ENCODE measurements around the gene OSBP2. TPM values are rescaled to one million over a fixed set of nuclear protein-coding genes. Genes with fewer than 3 reads are reported as not detected.

The OSBP2 gene
- polyA plus RNA-seq, 2 of the 4 experiments (the other 2 are of a cell fraction), result 2.7 to 6.0 TPM

DNA sequence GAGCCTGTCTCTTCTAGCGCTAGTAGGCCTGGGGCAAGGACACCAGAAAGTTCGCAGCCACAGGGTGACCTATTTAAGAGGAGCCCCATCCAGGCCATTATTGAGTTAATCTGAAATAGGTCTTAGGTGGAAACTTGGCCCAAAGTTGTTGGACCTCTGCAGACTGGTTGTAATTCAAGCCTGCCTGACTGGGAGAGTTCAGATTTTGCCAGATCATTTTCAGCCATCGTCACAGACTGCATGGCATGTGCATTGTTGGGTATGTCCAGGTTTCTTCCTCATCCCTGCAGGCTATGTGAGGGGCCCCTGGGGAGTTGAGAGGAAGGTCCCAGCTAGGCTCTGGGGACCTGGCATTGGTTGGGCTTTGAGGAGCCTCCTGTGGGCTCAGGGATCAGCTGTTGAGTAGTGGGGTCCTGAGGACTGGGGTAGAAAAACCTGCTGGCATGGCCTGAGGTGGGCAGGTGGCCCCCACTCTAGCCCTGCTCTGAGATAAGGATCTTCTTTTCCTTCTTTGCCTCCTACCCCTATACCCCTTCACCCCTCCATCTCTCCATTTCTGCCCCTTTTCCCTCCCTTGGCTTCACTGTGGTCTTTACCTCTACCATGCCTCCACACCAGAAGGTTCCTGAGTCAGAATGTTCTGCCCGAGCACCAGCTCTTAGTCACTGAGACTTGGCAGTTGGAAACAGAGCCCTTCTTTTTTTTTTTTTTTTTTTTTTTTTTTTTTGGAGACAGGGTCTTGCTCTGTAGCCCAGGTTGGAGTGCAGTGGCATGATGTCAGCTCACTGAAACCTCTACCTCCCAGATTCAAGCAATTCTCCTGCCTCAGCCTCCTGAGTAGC, 161.2 kb downstream of the OSBP2 start:
- TF ChIP-seq EP300 (IDR thresholded peaks at IDR 0.05) (no peak), HOXB13 (CRISPR knock-in tag; IDR thresholded peaks at IDR 0.05; ENCODE audit: low read depth) (no peak), SMC3 (IDR thresholded peaks at IDR 0.05) (no peak)
- POLR2A ChIA-PET, result interaction anchor here (0.7 kb wide), 1 partner anchor 23 kb away, joined by 3 read pairs; no protein-coding TSS in a partner anchor
- WGBS (ENCODE audit: missing lambda C conversion rate), result 88% methylated on average over 3 of the region's 4 CpGs
- no peaks in the 10 kb centered on the region for H3K4me1 ChIP-seq
- no peak overlapping the region for H3K27ac ChIP-seq
- no peak for DNase-seq (ENCODE audit: low read depth in 1 of 2, low spot score in 1 of 2)
- no peak for ATAC-seq
- H3K4me3 ChIP-seq, result no peak overlapping the region
- peaks cover 3% of the 10 kb centered on the region; the same call in 1 of the 3 replicates for H3K9me3 ChIP-seq
- H3K4me2 ChIP-seq, result no peak overlapping the region
- no peak for FAIRE-seq
- CTCF ChIA-PET, result interaction anchor here (1.0 kb wide), 1 partner anchor 47 kb away, joined by 3 read pairs; no protein-coding TSS in a partner anchor

DNA sequence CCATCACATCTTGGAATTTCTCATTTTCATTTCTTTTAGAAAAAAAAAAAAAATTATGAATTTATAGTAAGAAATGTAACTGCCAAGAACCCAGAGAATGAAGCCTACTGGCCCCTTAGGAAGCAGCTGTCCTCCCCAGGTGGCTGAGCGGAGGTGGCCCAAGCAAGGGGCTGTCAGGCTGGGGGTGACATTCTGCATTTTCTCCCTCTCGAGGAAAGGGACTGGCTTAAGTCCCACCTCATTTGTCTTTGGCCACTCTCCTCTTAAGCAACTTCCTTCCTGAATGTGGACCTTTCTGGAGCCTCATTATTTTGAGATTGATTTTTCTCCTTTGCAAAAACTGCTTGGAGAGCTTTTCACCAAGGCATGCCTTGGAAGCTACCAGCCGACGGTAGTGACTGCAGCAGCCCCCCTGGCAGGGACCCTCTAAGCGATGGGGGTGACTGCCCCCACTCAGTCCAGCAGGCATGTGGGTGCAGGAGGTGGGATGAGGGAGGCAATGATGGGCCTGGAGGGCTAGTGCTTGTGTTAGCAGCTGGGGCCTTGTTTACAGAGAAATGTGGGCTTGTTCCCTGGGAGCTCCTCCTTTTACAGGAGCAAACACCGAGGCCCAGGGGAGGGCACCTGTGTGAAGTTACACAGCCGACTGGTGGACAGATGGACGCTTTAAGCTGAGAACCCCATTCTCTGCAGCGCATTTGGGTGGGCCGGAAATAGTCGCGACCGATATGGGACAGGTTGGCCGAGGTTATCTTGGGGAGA, 162.2 kb downstream of the OSBP2 start:
- ChIA-PET POLR2A (no interaction called here), CTCF (interaction anchor here (1.0 kb wide), 1 partner anchor 46 kb away, joined by 3 read pairs; no protein-coding TSS in a partner anchor)
- H3K4me2 ChIP-seq, result no peak overlapping the region
- DNase-seq (ENCODE audit: low read depth in 1 of 2, low spot score in 1 of 2), result no peak
- ATAC-seq, result no peak
- 86% methylated on average over 14 of the region's 14 CpGs for WGBS (ENCODE audit: missing lambda C conversion rate)
- H3K4me3 ChIP-seq, result no peak overlapping the region
- H3K9me3 ChIP-seq, result peaks cover 3% of the 10 kb centered on the region; the same call in 1 of the 3 replicates
- H3K4me1 ChIP-seq, result no peaks in the 10 kb centered on the region
- no peak overlapping the region for H3K27ac ChIP-seq
- TF ChIP-seq HOXB13 (CRISPR knock-in tag; IDR thresholded peaks at IDR 0.05; ENCODE audit: low read depth) (no peak), SMC3 (IDR thresholded peaks at IDR 0.05) (no peak), NPAS2 (CRISPR knock-in tag; IDR thresholded peaks at IDR 0.05; ENCODE audit: borderline replicate concordance) (no peak), ZFP36 (IDR thresholded peaks at IDR 0.05; ENCODE audit: borderline replicate concordance, partially characterized antibody) (no peak), CEBPB (IDR thresholded peaks at IDR 0.05) (no peak), RARB (CRISPR knock-in tag; IDR thresholded peaks at IDR 0.05) (no peak), HEYL (CRISPR knock-in tag; IDR thresholded peaks at IDR 0.05) (no peak)
- TF ChIP-seq, protein P1, sequence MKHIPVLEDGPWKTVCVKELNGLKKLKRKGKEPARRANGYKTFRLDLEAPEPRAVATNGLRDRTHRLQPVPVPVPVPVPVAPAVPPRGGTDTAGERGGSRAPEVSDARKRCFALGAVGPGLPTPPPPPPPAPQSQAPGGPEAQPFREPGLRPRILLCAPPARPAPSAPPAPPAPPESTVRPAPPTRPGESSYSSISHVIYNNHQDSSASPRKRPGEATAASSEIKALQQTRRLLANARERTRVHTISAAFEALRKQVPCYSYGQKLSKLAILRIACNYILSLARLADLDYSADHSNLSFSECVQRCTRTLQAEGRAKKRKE (CRISPR knock-in tag; IDR thresholded peaks at IDR 0.05; ENCODE audit: low read depth), result no peak
- TF ChIP-seq, protein P2, sequence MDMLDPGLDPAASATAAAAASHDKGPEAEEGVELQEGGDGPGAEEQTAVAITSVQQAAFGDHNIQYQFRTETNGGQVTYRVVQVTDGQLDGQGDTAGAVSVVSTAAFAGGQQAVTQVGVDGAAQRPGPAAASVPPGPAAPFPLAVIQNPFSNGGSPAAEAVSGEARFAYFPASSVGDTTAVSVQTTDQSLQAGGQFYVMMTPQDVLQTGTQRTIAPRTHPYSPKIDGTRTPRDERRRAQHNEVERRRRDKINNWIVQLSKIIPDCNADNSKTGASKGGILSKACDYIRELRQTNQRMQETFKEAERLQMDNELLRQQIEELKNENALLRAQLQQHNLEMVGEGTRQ (IDR thresholded peaks at IDR 0.05), result no peak
- TF ChIP-seq, protein P3, sequence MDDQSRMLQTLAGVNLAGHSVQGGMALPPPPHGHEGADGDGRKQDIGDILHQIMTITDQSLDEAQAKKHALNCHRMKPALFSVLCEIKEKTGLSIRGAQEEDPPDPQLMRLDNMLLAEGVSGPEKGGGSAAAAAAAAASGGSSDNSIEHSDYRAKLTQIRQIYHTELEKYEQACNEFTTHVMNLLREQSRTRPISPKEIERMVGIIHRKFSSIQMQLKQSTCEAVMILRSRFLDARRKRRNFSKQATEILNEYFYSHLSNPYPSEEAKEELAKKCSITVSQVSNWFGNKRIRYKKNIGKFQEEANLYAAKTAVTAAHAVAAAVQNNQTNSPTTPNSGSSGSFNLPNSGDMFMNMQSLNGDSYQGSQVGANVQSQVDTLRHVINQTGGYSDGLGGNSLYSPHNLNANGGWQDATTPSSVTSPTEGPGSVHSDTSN (IDR thresholded peaks at IDR 0.05), result no peak
- TF ChIP-seq, protein P4, sequence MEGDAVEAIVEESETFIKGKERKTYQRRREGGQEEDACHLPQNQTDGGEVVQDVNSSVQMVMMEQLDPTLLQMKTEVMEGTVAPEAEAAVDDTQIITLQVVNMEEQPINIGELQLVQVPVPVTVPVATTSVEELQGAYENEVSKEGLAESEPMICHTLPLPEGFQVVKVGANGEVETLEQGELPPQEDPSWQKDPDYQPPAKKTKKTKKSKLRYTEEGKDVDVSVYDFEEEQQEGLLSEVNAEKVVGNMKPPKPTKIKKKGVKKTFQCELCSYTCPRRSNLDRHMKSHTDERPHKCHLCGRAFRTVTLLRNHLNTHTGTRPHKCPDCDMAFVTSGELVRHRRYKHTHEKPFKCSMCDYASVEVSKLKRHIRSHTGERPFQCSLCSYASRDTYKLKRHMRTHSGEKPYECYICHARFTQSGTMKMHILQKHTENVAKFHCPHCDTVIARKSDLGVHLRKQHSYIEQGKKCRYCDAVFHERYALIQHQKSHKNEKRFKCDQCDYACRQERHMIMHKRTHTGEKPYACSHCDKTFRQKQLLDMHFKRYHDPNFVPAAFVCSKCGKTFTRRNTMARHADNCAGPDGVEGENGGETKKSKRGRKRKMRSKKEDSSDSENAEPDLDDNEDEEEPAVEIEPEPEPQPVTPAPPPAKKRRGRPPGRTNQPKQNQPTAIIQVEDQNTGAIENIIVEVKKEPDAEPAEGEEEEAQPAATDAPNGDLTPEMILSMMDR (IDR thresholded peaks at IDR 0.05), result no peak
- FAIRE-seq, result no peak

DNA sequence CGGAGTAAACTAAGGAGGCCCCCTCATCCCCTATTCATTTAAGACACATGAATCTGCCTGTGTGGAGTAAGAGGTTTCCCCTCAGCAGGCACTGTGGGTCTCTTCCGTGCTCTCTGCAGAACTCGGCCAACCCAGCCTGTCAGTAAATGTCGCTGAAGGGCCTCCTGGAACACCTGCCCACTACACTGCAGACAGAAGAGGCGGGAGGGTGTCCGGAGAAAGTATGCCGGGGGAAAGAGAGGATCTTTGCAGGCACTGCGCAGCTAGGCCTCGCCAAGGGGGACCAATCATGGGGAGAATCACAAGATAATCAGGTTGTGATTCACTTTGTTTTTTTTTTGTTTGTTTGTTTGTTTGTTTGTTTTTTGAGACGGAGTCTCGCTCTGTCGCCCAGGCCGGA, 163.1 kb downstream of the OSBP2 start:
- WGBS (ENCODE audit: missing lambda C conversion rate), result 93% methylated on average over 13 of the region's 13 CpGs
- no peak overlapping the region for H3K4me3 ChIP-seq
- H3K4me2 ChIP-seq, result no peak overlapping the region
- DNase-seq (ENCODE audit: low read depth in 1 of 2, low spot score in 1 of 2), result no peak
- peaks cover 2% of the 10 kb centered on the region; the same call in 1 of the 3 replicates for H3K9me3 ChIP-seq
- no peak overlapping the region for H3K27ac ChIP-seq
- FAIRE-seq, result no peak
- no peaks in the 10 kb centered on the region for H3K4me1 ChIP-seq
- CTCF ChIA-PET, result no interaction called here
- ATAC-seq, result no peak
- POLR2A ChIA-PET, result no interaction called here
- TF ChIP-seq, protein P5, sequence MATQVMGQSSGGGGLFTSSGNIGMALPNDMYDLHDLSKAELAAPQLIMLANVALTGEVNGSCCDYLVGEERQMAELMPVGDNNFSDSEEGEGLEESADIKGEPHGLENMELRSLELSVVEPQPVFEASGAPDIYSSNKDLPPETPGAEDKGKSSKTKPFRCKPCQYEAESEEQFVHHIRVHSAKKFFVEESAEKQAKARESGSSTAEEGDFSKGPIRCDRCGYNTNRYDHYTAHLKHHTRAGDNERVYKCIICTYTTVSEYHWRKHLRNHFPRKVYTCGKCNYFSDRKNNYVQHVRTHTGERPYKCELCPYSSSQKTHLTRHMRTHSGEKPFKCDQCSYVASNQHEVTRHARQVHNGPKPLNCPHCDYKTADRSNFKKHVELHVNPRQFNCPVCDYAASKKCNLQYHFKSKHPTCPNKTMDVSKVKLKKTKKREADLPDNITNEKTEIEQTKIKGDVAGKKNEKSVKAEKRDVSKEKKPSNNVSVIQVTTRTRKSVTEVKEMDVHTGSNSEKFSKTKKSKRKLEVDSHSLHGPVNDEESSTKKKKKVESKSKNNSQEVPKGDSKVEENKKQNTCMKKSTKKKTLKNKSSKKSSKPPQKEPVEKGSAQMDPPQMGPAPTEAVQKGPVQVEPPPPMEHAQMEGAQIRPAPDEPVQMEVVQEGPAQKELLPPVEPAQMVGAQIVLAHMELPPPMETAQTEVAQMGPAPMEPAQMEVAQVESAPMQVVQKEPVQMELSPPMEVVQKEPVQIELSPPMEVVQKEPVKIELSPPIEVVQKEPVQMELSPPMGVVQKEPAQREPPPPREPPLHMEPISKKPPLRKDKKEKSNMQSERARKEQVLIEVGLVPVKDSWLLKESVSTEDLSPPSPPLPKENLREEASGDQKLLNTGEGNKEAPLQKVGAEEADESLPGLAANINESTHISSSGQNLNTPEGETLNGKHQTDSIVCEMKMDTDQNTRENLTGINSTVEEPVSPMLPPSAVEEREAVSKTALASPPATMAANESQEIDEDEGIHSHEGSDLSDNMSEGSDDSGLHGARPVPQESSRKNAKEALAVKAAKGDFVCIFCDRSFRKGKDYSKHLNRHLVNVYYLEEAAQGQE (IDR thresholded peaks at IDR 0.05), result no peak
- TF ChIP-seq CHD4 (IDR thresholded peaks at IDR 0.05; ENCODE audit: borderline replicate concordance) (no peak), KDM5A (IDR thresholded peaks at IDR 0.05) (no peak), GATA3 (IDR thresholded peaks at IDR 0.05; ENCODE audit: borderline replicate concordance) (no peak), MYC (IDR thresholded peaks at IDR 0.05; ENCODE audit: borderline replicate concordance, low read length) (no peak), TFCP2L1 (CRISPR knock-in tag; IDR thresholded peaks at IDR 0.05) (no peak), ZSCAN20 (CRISPR knock-in tag; IDR thresholded peaks at IDR 0.05) (no peak), FOSB (CRISPR knock-in tag; IDR thresholded peaks at IDR 0.05) (no peak)
- TF ChIP-seq, protein P6, sequence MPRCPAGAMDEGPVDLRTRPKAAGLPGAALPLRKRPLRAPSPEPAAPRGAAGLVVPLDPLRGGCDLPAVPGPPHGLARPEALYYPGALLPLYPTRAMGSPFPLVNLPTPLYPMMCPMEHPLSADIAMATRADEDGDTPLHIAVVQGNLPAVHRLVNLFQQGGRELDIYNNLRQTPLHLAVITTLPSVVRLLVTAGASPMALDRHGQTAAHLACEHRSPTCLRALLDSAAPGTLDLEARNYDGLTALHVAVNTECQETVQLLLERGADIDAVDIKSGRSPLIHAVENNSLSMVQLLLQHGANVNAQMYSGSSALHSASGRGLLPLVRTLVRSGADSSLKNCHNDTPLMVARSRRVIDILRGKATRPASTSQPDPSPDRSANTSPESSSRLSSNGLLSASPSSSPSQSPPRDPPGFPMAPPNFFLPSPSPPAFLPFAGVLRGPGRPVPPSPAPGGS (IDR thresholded peaks at IDR 0.05), result no peak

Measured in A549 (cell line).